Neuronal stem cell (in vitro differentiated cells): ENCODE results near the gene GAS2L1.
A peak's percentile ranks its signal among the peaks of the same experiment; 100 is the strongest.

ENCODE experiments used
- DNase-seq: peaks from one replicate; pipeline ENCODE4 v3.0.0-alpha.2; 2013; ENCODE audit warnings: low spot score
- H2AFZ ChIP-seq: one replicate; pipeline ENCODE4 v1.6.1; 2013; ENCODE audit warnings: mild to moderate bottlenecking, low read length, inconsistent platforms
- H2AK5ac ChIP-seq: 2 replicates; pipeline ENCODE4 v1.6.1; 2013; ENCODE audit warnings: low read depth, mild to moderate bottlenecking, inconsistent platforms, low read length, moderate library complexity, mixed read lengths
- H2BK120ac ChIP-seq: 2 replicates; pipeline ENCODE4 v1.6.1; 2013; ENCODE audit warnings: low read depth, mild to moderate bottlenecking, inconsistent platforms, low read length, moderate library complexity, mixed read lengths
- H2BK12ac ChIP-seq: one replicate; pipeline ENCODE4 v1.6.1; 2013; ENCODE audit warnings: low read length, inconsistent platforms
- H2BK15ac ChIP-seq: 2 replicates; pipeline ENCODE4 v1.6.1; 2013; ENCODE audit warnings: mild to moderate bottlenecking, low read length, inconsistent platforms, mixed read lengths
- H2BK5ac ChIP-seq: one replicate; pipeline ENCODE4 v1.6.1; 2013; ENCODE audit warnings: inconsistent platforms, mild to moderate bottlenecking, low read length, moderate library complexity
- H3K14ac ChIP-seq: one replicate; pipeline ENCODE4 v1.6.1; 2013; ENCODE audit warnings: low read length, inconsistent platforms
- H3K18ac ChIP-seq: 2 replicates; pipeline ENCODE4 v1.6.1; 2013; ENCODE audit warnings: low read length, inconsistent platforms
- H3K23ac ChIP-seq: 2 replicates; pipeline ENCODE4 v1.6.1; 2013; ENCODE audit warnings: low read depth, mild to moderate bottlenecking, mixed read lengths, low read length, inconsistent platforms; ENCODE audit not compliant: poor library complexity
- H3K27ac ChIP-seq: replicated peaks from 3 replicates; pipeline ENCODE4 v1.5.1; 2013; ENCODE audit warnings: low read length, inconsistent platforms
- H3K27me3 ChIP-seq, 3 experiments: 2 replicates each; pipeline ENCODE4 v1.6.1; 2013; ENCODE audit warnings: low read length in 3 of 3, mild to moderate bottlenecking in 2 of 3, inconsistent platforms in 1 of 3, low read depth in 1 of 3, mixed read lengths in 1 of 3, moderate library complexity in 1 of 3; ENCODE audit not compliant: control insufficient read depth in 3 of 3, insufficient read depth in 3 of 3
- H3K36me3 ChIP-seq, 2 donors: replicated peaks in 1 of 2; 2 replicates each; pipeline ENCODE4 v1.6.1; 2013; ENCODE audit warnings: low read length in 2 of 2; ENCODE audit not compliant: control insufficient read depth in 2 of 2, insufficient read depth in 2 of 2
- H3K4ac ChIP-seq: 2 replicates; pipeline ENCODE4 v1.6.1; 2013; ENCODE audit warnings: inconsistent platforms, mild to moderate bottlenecking, low read length, moderate library complexity
- H3K4me1 ChIP-seq, 2 donors: 1 replicate in 1 of 2; 2 replicates in 1 of 2; pipeline ENCODE4 v1.6.1; 2013; ENCODE audit warnings: low read length in 2 of 2, low read depth in 1 of 2; ENCODE audit not compliant: control insufficient read depth in 2 of 2, insufficient read depth in 1 of 2
- H3K4me2 ChIP-seq: one replicate; pipeline ENCODE4 v1.6.1; 2013; ENCODE audit warnings: mild to moderate bottlenecking, low read length, inconsistent platforms; ENCODE audit not compliant: insufficient read depth, poor library complexity, severe bottlenecking
- H3K4me3 ChIP-seq, 2 donors: 2 replicates each; pipeline ENCODE4 v1.5.1; 2013; ENCODE audit warnings: low read length in 2 of 2, mild to moderate bottlenecking in 2 of 2, inconsistent platforms in 1 of 2, moderate library complexity in 1 of 2
- H3K79me1 ChIP-seq: one replicate; pipeline ENCODE4 v1.6.1; 2013; ENCODE audit warnings: low read depth, mild to moderate bottlenecking, inconsistent platforms, low read length, moderate library complexity
- H3K9ac ChIP-seq: one replicate; pipeline ENCODE4 v1.6.1; 2013; ENCODE audit warnings: mild to moderate bottlenecking, low read depth, low read length, inconsistent platforms; ENCODE audit not compliant: poor library complexity
- H3K9me3 ChIP-seq, 2 donors: replicated peaks in 1 of 2; 2 replicates each; pipeline versions ENCODE3 to v1.6.1; 2013; ENCODE audit warnings: low read length in 2 of 2, mild to moderate bottlenecking in 2 of 2, inconsistent platforms in 1 of 2, low read depth in 1 of 2, mixed read lengths in 1 of 2, moderate library complexity in 1 of 2; ENCODE audit not compliant: control insufficient read depth in 2 of 2, insufficient read depth in 1 of 2
- H4K8ac ChIP-seq: one replicate; pipeline ENCODE4 v1.6.1; 2013; ENCODE audit warnings: low read depth, mild to moderate bottlenecking, inconsistent platforms, low read length, moderate library complexity
- H4K91ac ChIP-seq: one replicate; pipeline ENCODE4 v1.6.1; 2013; ENCODE audit warnings: low read length, low read depth, mild to moderate bottlenecking, inconsistent platforms; ENCODE audit not compliant: poor library complexity
- WGBS, 2 donors: extraction: QIAGEN DNeasy Blood & Tissue Kit; methylation state at CpG; one replicate each; pipeline ENCODE4 v1.1.7; 2013; ENCODE audit warnings: missing lambda C conversion rate in 2 of 2, mixed read lengths in 1 of 2; ENCODE audit not compliant: insufficient read length in 2 of 2, insufficient replicate concordance in 1 of 2; ENCODE audit errors: extremely low coverage in 2 of 2; 5-methylcytosine and 5-hydroxymethylcytosine counted together

GAS2L1 gene

DNA sequence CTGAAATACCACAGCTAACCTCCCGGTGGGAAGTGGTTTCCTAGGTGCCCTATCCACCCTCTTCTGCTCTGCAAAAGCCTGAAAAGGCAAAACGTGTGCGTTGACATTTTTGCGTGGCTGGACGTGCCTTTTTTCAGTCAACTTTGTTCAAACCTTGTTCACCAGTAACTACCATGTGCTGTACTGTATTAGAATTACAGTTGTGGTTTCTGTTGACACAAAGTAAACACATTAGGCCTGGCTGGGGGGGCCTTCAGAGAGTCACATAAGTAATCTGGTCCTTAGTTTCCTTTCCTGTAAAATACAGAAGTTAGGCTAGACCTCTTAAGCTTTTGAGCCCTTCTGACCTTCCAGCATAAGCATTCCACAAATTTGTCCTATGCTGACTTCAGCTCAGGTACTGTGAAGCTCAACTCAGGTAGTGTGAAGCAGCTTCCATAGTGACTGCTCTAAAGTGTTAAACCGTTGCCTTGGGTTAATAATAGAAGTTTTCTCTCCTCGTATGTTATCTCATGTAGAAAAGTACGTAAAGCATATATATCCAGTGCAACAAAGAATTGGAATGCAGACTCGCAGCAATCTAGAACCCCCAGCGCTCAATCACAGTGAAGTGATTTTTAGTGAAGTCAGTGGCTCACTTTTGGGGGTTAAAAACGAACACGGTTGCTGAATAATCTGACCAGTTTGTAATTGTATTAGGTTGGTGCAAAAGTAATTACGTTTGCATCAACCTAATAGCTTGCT lies 36.5 kb upstream of the GAS2L1 start:
- Histone ChIP-seq H3K18ac (no peak overlapping the region), H2BK12ac (no peak overlapping the region), H2BK15ac (no peak overlapping the region), H3K36me3 (peaks cover 17 to 74% of the 10 kb centered on the region in 2 donors), H3K4me2 (peak overlapping the region; percentile 79), H3K14ac (no peak overlapping the region), H2BK5ac (no peak overlapping the region), H4K91ac (no peak overlapping the region), H3K4me1 (peaks cover 13 to 39% of the 10 kb centered on the region in 2 donors), H3K9me3 (no peaks in the 10 kb centered on the region), H4K8ac (no peak overlapping the region), H3K27ac (no peak overlapping the region), H3K79me1 (peaks cover 17% of the 10 kb centered on the region), H3K27me3 (no peaks in the 10 kb centered on the region), H3K4me3 (peak overlapping the region; percentile 70 to 94), H2AK5ac (no peak overlapping the region), H2BK120ac (no peak overlapping the region), H3K9ac (no peak overlapping the region), H2AFZ (no peak overlapping the region), H3K4ac (no peak overlapping the region), H3K23ac (no peak overlapping the region)
- DNase-seq: no peak
- no CpG with 5 or more reads among the region's 13 CpGs for WGBS, 2 donors

DNA sequence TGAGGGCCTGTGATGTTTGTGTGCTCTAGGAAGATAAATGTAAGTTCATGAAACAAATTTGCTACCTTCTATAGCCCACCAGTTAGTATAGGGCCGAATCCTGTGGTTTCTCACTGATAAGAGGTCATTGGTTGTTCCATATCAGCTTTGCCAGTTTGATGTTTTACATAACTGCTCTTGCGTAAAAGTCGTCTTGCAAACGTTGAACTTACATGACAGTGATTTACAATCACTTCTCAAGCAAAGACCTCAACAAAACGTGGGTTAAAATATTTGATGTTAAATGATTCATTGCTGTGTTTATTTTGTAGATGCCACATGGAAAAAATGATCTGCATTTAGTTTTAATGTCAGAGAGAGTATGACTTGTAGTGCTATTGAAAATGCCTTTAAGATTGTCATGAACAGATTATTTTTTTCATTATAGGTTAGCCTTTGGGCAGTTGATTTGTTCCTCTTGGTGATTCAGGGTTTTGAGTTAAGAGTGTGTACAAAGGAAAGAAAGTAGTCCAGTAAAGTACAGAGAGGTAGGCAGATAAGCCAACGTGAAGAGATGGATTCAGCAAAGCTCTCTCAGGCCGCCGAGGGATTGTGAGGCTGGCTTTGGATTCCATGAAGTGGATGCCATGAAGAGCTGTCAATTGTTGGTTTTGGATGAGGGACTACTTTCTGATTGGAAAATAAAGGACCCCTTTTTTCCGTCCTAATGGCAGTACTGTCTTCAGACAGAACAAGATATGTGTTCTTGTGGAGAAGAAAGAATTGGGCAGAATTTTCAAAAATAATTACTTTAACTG lies 35.8 kb upstream of the GAS2L1 start:
- WGBS, 2 donors: no CpG with 5 or more reads among the region's 9 CpGs
- Histone ChIP-seq H3K14ac (no peak overlapping the region), H3K79me1 (peaks cover 17% of the 10 kb centered on the region), H2BK12ac (no peak overlapping the region), H3K4ac (no peak overlapping the region), H3K23ac (no peak overlapping the region), H2BK120ac (no peak overlapping the region), H3K27me3 (no peaks in the 10 kb centered on the region), H3K4me3 (peak overlapping the region in 1 of 2 donors; percentile 70), H2AK5ac (no peak overlapping the region), H3K18ac (no peak overlapping the region), H2BK15ac (no peak overlapping the region), H3K9ac (no peak overlapping the region), H4K91ac (no peak overlapping the region), H4K8ac (no peak overlapping the region), H3K36me3 (peaks cover 13 to 74% of the 10 kb centered on the region in 2 donors), H3K4me1 (peaks cover 13 to 39% of the 10 kb centered on the region in 2 donors), H2BK5ac (no peak overlapping the region), H3K4me2 (peak overlapping the region; percentile 79), H2AFZ (no peak overlapping the region), H3K9me3 (no peaks in the 10 kb centered on the region), H3K27ac (no peak overlapping the region)
- DNase-seq: no peak

DNA sequence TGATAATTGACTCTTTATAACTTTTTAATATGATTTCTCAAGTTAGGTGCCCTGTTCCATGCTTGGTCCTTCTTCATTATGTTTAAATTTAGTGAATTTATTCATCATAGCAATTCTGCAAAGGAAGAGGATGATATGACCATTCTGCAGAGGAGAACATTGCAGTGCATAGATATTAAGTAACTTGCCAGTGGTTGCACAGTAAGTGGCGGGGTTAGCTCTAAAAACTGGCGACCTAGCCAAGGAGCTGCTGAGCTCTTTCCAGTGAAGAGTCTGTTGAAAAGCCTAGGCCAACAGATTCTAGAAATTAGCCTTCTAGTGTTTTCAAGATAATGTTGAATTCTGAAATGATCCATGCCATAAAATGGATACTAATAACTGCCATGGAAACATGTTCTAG lies 33.8 kb upstream of the GAS2L1 start:
- H2BK5ac ChIP-seq: no peak overlapping the region
- H2BK120ac ChIP-seq: no peak overlapping the region
- no peaks in the 10 kb centered on the region for H3K27me3 ChIP-seq
- H3K14ac ChIP-seq: no peak overlapping the region
- H3K27ac ChIP-seq: no peak overlapping the region
- no CpG with 5 or more reads among the region's 2 CpGs for WGBS, 2 donors
- H3K4me3 ChIP-seq: no peak overlapping the region
- H4K8ac ChIP-seq: no peak overlapping the region
- H3K9me3 ChIP-seq: no peaks in the 10 kb centered on the region
- no peak overlapping the region for H3K9ac ChIP-seq
- no peak overlapping the region for H2AFZ ChIP-seq
- no peak overlapping the region for H3K4ac ChIP-seq
- H3K4me2 ChIP-seq: no peak overlapping the region
- H2BK12ac ChIP-seq: no peak overlapping the region
- no peak overlapping the region for H3K18ac ChIP-seq
- DNase-seq: no peak
- H3K4me1 ChIP-seq: peaks cover 6 to 28% of the 10 kb centered on the region in 2 donors
- H2BK15ac ChIP-seq: no peak overlapping the region
- peaks cover 14 to 85% of the 10 kb centered on the region in 2 donors for H3K36me3 ChIP-seq
- H4K91ac ChIP-seq: no peak overlapping the region
- no peak overlapping the region for H3K23ac ChIP-seq
- no peak overlapping the region for H2AK5ac ChIP-seq
- peaks cover 7% of the 10 kb centered on the region for H3K79me1 ChIP-seq

DNA sequence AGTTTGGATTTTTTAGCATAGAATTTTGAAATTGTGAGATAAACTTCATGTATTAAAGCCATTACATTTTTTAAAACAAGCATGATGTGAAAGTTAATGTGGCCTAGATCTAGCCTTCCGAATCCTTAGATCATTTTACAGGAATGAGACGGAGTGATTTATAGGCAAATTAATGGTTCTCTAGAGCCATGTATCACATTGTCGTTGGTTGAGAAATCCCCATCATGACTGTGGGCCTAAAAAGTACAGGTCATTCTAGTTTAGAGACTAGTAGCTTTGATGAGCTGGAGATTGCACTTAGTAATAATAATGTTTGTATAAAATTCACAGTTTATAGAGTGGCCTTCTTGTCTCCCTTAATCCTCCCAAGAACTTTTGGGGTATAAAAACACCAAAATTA lies 31.3 kb upstream of the GAS2L1 start:
- Histone ChIP-seq H3K36me3 (peaks cover 26 to 100% of the 10 kb centered on the region in 2 donors), H2BK120ac (no peak overlapping the region)
- WGBS, 2 donors: no CpG with 5 or more reads among the region's 3 CpGs

More for the DNA sequence above, 31.3 kb upstream of the GAS2L1 start:
- no peak overlapping the region for H3K27ac ChIP-seq
- no peak overlapping the region for H2BK12ac ChIP-seq
- no peaks in the 10 kb centered on the region for H3K9me3 ChIP-seq
- H3K27me3 ChIP-seq: no peaks in the 10 kb centered on the region
- no peak overlapping the region for H3K18ac ChIP-seq
- H2BK5ac ChIP-seq: no peak overlapping the region
- H3K23ac ChIP-seq: no peak overlapping the region
- H3K4me1 ChIP-seq: peaks cover 3 to 16% of the 10 kb centered on the region in 2 donors
- H3K4ac ChIP-seq: no peak overlapping the region
- H2AK5ac ChIP-seq: no peak overlapping the region
- no peak overlapping the region for H4K8ac ChIP-seq
- peaks cover 3% of the 10 kb centered on the region for H3K79me1 ChIP-seq
- H3K14ac ChIP-seq: no peak overlapping the region
- no peak overlapping the region for H2AFZ ChIP-seq
- no peak overlapping the region for H3K4me2 ChIP-seq
- no peak overlapping the region for H3K9ac ChIP-seq
- H2BK15ac ChIP-seq: no peak overlapping the region
- no peak overlapping the region for H3K4me3 ChIP-seq
- no peak for DNase-seq
- no peak overlapping the region for H4K91ac ChIP-seq
